ENCODE data around the gene KCNJ5. TPM values are rescaled to one million over a fixed set of nuclear protein-coding genes. Genes with fewer than 3 reads are reported as not detected.

The KCNJ5 gene
- total RNA-seq, 1 experiment from 2014 or later = 0.11 TPM

GRCh38 chr11:128924104-128924503, 32.9 kb downstream of the KCNJ5 start:
- no peak overlapping the region for H3K27ac ChIP-seq (ENCODE audit: insufficient read length, low read depth, low read length)
- no peak overlapping the region for H3K14ac ChIP-seq (ENCODE audit: insufficient read depth, low read length)
- peaks cover 0 to 3% of the 10 kb centered on the region in 2 experiments; a peak in 2 of 5 replicates for H3K9me3 Mint-ChIP-seq
- H4K8ac ChIP-seq (replicated peaks; ENCODE audit: insufficient read length, low read depth, low read length) = no peak overlapping the region
- H3K18ac ChIP-seq (ENCODE audit: insufficient read length, low read depth, low read length) = no peak overlapping the region
- H3K4me3 Mint-ChIP-seq = no peak overlapping the region
- H3K4ac ChIP-seq (ENCODE audit: low read depth, low read length) = no peak overlapping the region
- no peak overlapping the region for H2BK20ac ChIP-seq (ENCODE audit: low read depth, low read length, poor library complexity, severe bottlenecking)
- H3K23ac ChIP-seq (ENCODE audit: insufficient read length, low read depth, low read length) = no peak overlapping the region
- H4K20me1 ChIP-seq (ENCODE audit: control insufficient read depth, insufficient read depth, insufficient read length) = no peaks in the 10 kb centered on the region
- H3K9me3 ChIP-seq (ENCODE audit: control insufficient read depth, low read depth, low read length) = no peaks in the 10 kb centered on the region
- H3T11ph ChIP-seq (ENCODE audit: low read length) = no peak overlapping the region
- TF ChIP-seq CTCF (conservative IDR thresholded peaks at IDR 0.05) = no peak
- H2AK5ac ChIP-seq (ENCODE audit: insufficient read length, low read length) = no peak overlapping the region
- H2BK5ac ChIP-seq (ENCODE audit: insufficient read length, low read length) = no peak overlapping the region
- no peaks in the 10 kb centered on the region for H3K23me2 ChIP-seq (ENCODE audit: insufficient read length, low read depth, low read length, poor library complexity, severe bottlenecking)
- H4K91ac ChIP-seq (ENCODE audit: insufficient read length, low read depth, low read length) = no peak overlapping the region
- no peak overlapping the region for H4K5ac ChIP-seq (ENCODE audit: insufficient read length, low read depth, low read length)
- H3K4me2 ChIP-seq (ENCODE audit: insufficient read depth, insufficient read length, low read length) = no peak overlapping the region
- DNase-seq = no peak
- no peak overlapping the region for H2BK120ac ChIP-seq (ENCODE audit: low read depth, low read length, poor library complexity, severe bottlenecking)
- H3K4me1 ChIP-seq (ENCODE audit: insufficient read depth, low read length) = peaks cover 13% of the 10 kb centered on the region
- H3K9ac ChIP-seq (ENCODE audit: extremely low read depth, insufficient read length, low read length) = no peak overlapping the region
- no peaks in the 10 kb centered on the region for H3K79me2 ChIP-seq (ENCODE audit: insufficient read depth, low read length)
- peaks cover 91% of the 10 kb centered on the region for H3K27me3 Mint-ChIP-seq (ENCODE audit: low read depth)
- H3K27ac Mint-ChIP-seq = no peak overlapping the region
- no peaks in the 10 kb centered on the region for H3K36me3 Mint-ChIP-seq (ENCODE audit: insufficient read depth in 1 of 3, low read depth in 3 of 3)
- H3K79me1 ChIP-seq (ENCODE audit: insufficient read depth, low read depth, low read length, poor library complexity, severe bottlenecking) = no peaks in the 10 kb centered on the region
- peaks cover 40 to 45% of the 10 kb centered on the region in 2 experiments for H3K4me1 Mint-ChIP-seq
- H3K27me3 ChIP-seq (ENCODE audit: insufficient read depth, low read length) = peaks cover 17% of the 10 kb centered on the region; the same call in 1 of the 2 replicates
- no peak overlapping the region for H3K56ac ChIP-seq (ENCODE audit: insufficient read length, low read depth, low read length)
- no peak overlapping the region for H2BK15ac ChIP-seq (ENCODE audit: low read depth, low read length)
- no peak overlapping the region for H2AFZ ChIP-seq (ENCODE audit: low read length)
- WGBS (ENCODE audit: extremely low coverage, insufficient read length, low lambda C conversion rate) = no CpG with 5 or more reads among the region's 7 CpGs
- H2BK12ac ChIP-seq (ENCODE audit: insufficient read length, low read depth, low read length) = no peak overlapping the region

Data from H9 (cell line).